HCT116 (cell line): ENCODE measurements around the gene KCTD1. TPM values are rescaled to one million over a fixed set of nuclear protein-coding genes. Genes with fewer than 3 reads are reported as not detected.

Experiments used
- ATAC-seq: fragments of 200-7000 bp; cut with Tn5 transposase; 2 replicates; pipeline ENCODE4 v1.9.1; 2020; ENCODE audit warnings: mild to moderate bottlenecking, moderate library complexity
- BruUV-seq: library from RNA; stranded (reverse); fragments of 400-500 nt; replicated peaks from 2 replicates; lab custom pipeline; 2021; lab: Mats Ljungman, UMichigan
- CTCF ChIA-PET: fragments of 300-600 bp; sonication (Branson Sonifier 250); formaldehyde crosslinking; loops from one replicate; lab custom pipeline; 2021; ENCODE audit warnings: antibody characterized with exemption; lab: Charles Lee
- POLR2A ChIA-PET: fragments of 300-600, 350-600 bp; sonication (Branson Sonifier 250); formaldehyde crosslinking; loops from one replicate; lab custom pipeline; 2021; ENCODE audit warnings: antibody characterized with exemption; lab: Charles Lee
- RAD21 ChIA-PET, 2 experiments: fragments of 300-600 bp; sonication (Branson Sonifier 250); formaldehyde crosslinking; loops; one replicate each; lab custom pipeline; 2023; ENCODE audit warnings: low total read pairs in 2 of 2; ENCODE audit not compliant: uncharacterized antibody in 2 of 2, unreplicated experiment in 2 of 2, low non-redundant PET in 1 of 2; lab: Charles Lee
- DNase-seq: peaks from one replicate; pipeline ENCODE4 v3.0.0-alpha.2; 2010; ENCODE audit warnings: low read depth, low spot score
- H2AFZ ChIP-seq: fragments of 200-600 bp; shearing (Covaris generic), sonication (generic); 2 replicates; pipeline ENCODE4 v1.6.1; 2017; ENCODE audit warnings: low read depth, mixed run types, mixed read lengths, antibody characterized with exemption, low read length; ENCODE audit not compliant: poor library complexity, severe bottlenecking
- H3K27ac ChIP-seq: 2 replicates; pipeline ENCODE4 v1.5.1; 2012; ENCODE audit warnings: low read depth, low read length
- H3K27me3 ChIP-seq: fragments of 200-600 bp; sonication (generic); 2 replicates; pipeline ENCODE4 v1.6.1; 2016; ENCODE audit warnings: mixed run types, low read length, mixed read lengths; ENCODE audit not compliant: insufficient read depth
- H3K36me3 ChIP-seq, 2 experiments: fragments of 200-500 bp in 1 of 2; fragments of 200-600 bp in 1 of 2; sonication (Bioruptor generic) in 1 of 2; sonication (generic) in 1 of 2; 2 replicates each; pipeline versions ENCODE4 v1.5.1 to v1.6.1; 2014 to 2016; ENCODE audit warnings: low read length in 2 of 2, inconsistent platforms in 1 of 2, mixed read lengths in 1 of 2, mixed run types in 1 of 2; ENCODE audit not compliant: insufficient read depth in 2 of 2, control insufficient read depth in 1 of 2
- H3K4me1 ChIP-seq, 2 experiments: fragments of 200-600 bp in 1 of 2; sonication (generic) in 1 of 2; 2 replicates each; pipeline versions ENCODE4 v1.5.1 to v1.6.1; 2012 to 2017; ENCODE audit warnings: low read length in 2 of 2, inconsistent platforms in 1 of 2, mild to moderate bottlenecking in 1 of 2, mixed read lengths in 1 of 2, mixed run types in 1 of 2, moderate library complexity in 1 of 2; ENCODE audit not compliant: insufficient read depth in 2 of 2, control insufficient read depth in 1 of 2
- H3K4me2 ChIP-seq: fragments of 200-600 bp; sonication (generic); 2 replicates; pipeline ENCODE4 v1.6.1; 2017; ENCODE audit warnings: mixed run types, low read length, mixed read lengths
- H3K4me3 ChIP-seq, 2 experiments: fragments of 200-600 bp in 1 of 2; sonication (generic) in 1 of 2; replicated peaks in 1 of 2; 2 replicates each; pipeline ENCODE4 v1.5.1; 2011 to 2016; ENCODE audit warnings: low read length in 2 of 2, control low read depth in 1 of 2, low read depth in 1 of 2, mild to moderate bottlenecking in 1 of 2, mixed read lengths in 1 of 2, mixed run types in 1 of 2
- H3K79me2 ChIP-seq: fragments of 200-600 bp; sonication (generic); 2 replicates; pipeline ENCODE4 v1.6.1; 2017; ENCODE audit warnings: mild to moderate bottlenecking, mixed run types, low read length, moderate library complexity, mixed read lengths; ENCODE audit not compliant: insufficient read depth
- H3K9ac ChIP-seq: fragments of 200-600 bp; sonication (generic); 2 replicates; pipeline ENCODE4 v1.6.1; 2016; ENCODE audit warnings: low read length, mixed read lengths
- H3K9me2 ChIP-seq: fragments of 200-600 bp; sonication (generic), shearing (Covaris generic); 2 replicates; pipeline ENCODE4 v1.6.1; 2017; ENCODE audit warnings: mixed run types, mild to moderate bottlenecking, moderate library complexity; ENCODE audit not compliant: insufficient read depth
- H3K9me3 ChIP-seq, 2 experiments: fragments of 200-500 bp in 1 of 2; fragments of 200-600 bp in 1 of 2; sonication (Bioruptor generic) in 1 of 2; sonication (generic) in 1 of 2; 2 replicates each; pipeline ENCODE4 v1.6.1; 2014 to 2017; ENCODE audit warnings: low read length in 2 of 2, mixed read lengths in 2 of 2, inconsistent platforms in 1 of 2, low read depth in 1 of 2, mild to moderate bottlenecking in 1 of 2, mixed run types in 1 of 2, moderate library complexity in 1 of 2; ENCODE audit not compliant: control insufficient read depth in 1 of 2, insufficient read depth in 1 of 2
- H4K20me1 ChIP-seq: fragments of 200-600 bp; sonication (generic), shearing (Covaris generic); 2 replicates; pipeline ENCODE4 v1.6.1; 2017; ENCODE audit warnings: mixed run types, mild to moderate bottlenecking, moderate library complexity; ENCODE audit not compliant: insufficient read depth
- ATF3 ChIP-seq: IDR thresholded peaks from 2 replicates; pipeline ENCODE4 v1.6.1; 2012
- CBX3 ChIP-seq: IDR thresholded peaks from 2 replicates; pipeline ENCODE4 v1.6.1; 2012; ENCODE audit warnings: low read depth
- CEBPB ChIP-seq: IDR thresholded peaks from 2 replicates; pipeline ENCODE4 v1.6.1; 2012; ENCODE audit warnings: low read depth
- EGR1 ChIP-seq: IDR thresholded peaks from 2 replicates; pipeline ENCODE4 v1.6.1; 2012; ENCODE audit warnings: low read depth
- ELF1 ChIP-seq: IDR thresholded peaks from 2 replicates; pipeline ENCODE4 v1.6.1; 2012; ENCODE audit warnings: low read depth, borderline replicate concordance
- EZH2 ChIP-seq: fragments of 200-600 bp; sonication (generic); IDR thresholded peaks from 2 replicates; pipeline ENCODE4 v1.6.1; 2017; ENCODE audit warnings: antibody characterized with exemption, mixed run types
- EZH2phosphoT487 ChIP-seq: fragments of 200-600 bp; IDR thresholded peaks from 2 replicates; pipeline ENCODE4 v1.6.1; 2018; ENCODE audit warnings: antibody characterized with exemption, borderline replicate concordance
- FOSL1 ChIP-seq: IDR thresholded peaks from 2 replicates; pipeline ENCODE4 v1.6.1; 2012; ENCODE audit warnings: low read depth
- JUND ChIP-seq: IDR thresholded peaks from 2 replicates; pipeline ENCODE4 v1.6.1; 2012
- POLR2A ChIP-seq: IDR thresholded peaks from 2 replicates; pipeline ENCODE4 v1.7.0; 2011; ENCODE audit warnings: borderline replicate concordance; ENCODE audit not compliant: insufficient read depth, insufficient read length; ENCODE audit errors: extremely low read depth
- POLR2AphosphoS5 ChIP-seq: IDR thresholded peaks from 2 replicates; pipeline ENCODE4 v1.6.1; 2011; ENCODE audit warnings: mild to moderate bottlenecking, low read depth, low read length, moderate library complexity
- RAD21 ChIP-seq: IDR thresholded peaks from 2 replicates; pipeline ENCODE4 v1.6.1; 2012; ENCODE audit warnings: low read depth, mild to moderate bottlenecking
- SIN3A ChIP-seq: IDR thresholded peaks from 2 replicates; pipeline ENCODE4 v1.6.1; 2012; ENCODE audit warnings: low read depth
- SP1 ChIP-seq: IDR thresholded peaks from 2 replicates; pipeline ENCODE4 v1.6.1; 2012; ENCODE audit warnings: low read depth
- TCF7L2 ChIP-seq: IDR thresholded peaks from 2 replicates; pipeline ENCODE4 v1.7.0; 2011; ENCODE audit warnings: borderline replicate concordance, inconsistent platforms; ENCODE audit not compliant: insufficient read depth, insufficient read length; ENCODE audit errors: extremely low read depth
- YY1 ChIP-seq: IDR thresholded peaks from 2 replicates; pipeline ENCODE4 v1.6.1; 2011; ENCODE audit warnings: low read length, low read depth, moderate library complexity, mild to moderate bottlenecking; ENCODE audit not compliant: insufficient replicate concordance; ENCODE audit errors: extremely low read depth
- ZBTB33 ChIP-seq: IDR thresholded peaks from 2 replicates; pipeline ENCODE4 v1.6.1; 2011; ENCODE audit warnings: mild to moderate bottlenecking, low read length, moderate library complexity; ENCODE audit not compliant: insufficient replicate concordance; ENCODE audit errors: extremely low read depth
- ZFX ChIP-seq: fragments of 450-650 bp; IDR thresholded peaks from 2 replicates; pipeline ENCODE4 v1.6.1; 2017
- intact Hi-C: fragments of 100-400 bp; cut with micrococcal nuclease; formaldehyde crosslinking; loops from 2 replicates; pipeline ENCODE4 v1.10.0; 2022
- total RNA-seq: library from RNA; stranded (reverse); gene quantifications from one replicate; pipeline ENCODE4 v1.2.1, GENCODE V29; 2021; ENCODE audit not compliant: unreplicated experiment
- TF ChIP-seq, protein P1 (sequence below): IDR thresholded peaks from 2 replicates; pipeline ENCODE4 v1.6.1; 2012; ENCODE audit warnings: low read depth
- TF ChIP-seq, protein P2 (sequence below), 3 experiments: fragments of 200-600 bp in 1 of 3; sonication (generic) in 1 of 3; IDR thresholded peaks in 2 of 3; conservative IDR thresholded peaks in 1 of 3; 2 replicates each; pipeline ENCODE4 v1.5.1; 2012 to 2017; ENCODE audit warnings: low read depth in 2 of 3, low read length in 2 of 3, antibody characterized with exemption in 1 of 3, borderline replicate concordance in 1 of 3, control low read depth in 1 of 3, mild to moderate bottlenecking in 1 of 3, mixed read lengths in 1 of 3, mixed run types in 1 of 3, moderate library complexity in 1 of 3; ENCODE audit not compliant: insufficient read depth in 1 of 3

The KCTD1 gene
- total RNA-seq, 1 experiment from 2014 or later = 16.8 TPM

- no peaks in the 10 kb centered on the region for H3K36me3 ChIP-seq
- TF ChIP-seq YY1 (no peak), SP1 (no peak), ZFX (no peak), RAD21 (no peak), TCF7L2 (no peak), ZBTB33 (no peak), EZH2phosphoT487 (no peak), ATF3 (no peak), POLR2A (no peak), CBX3 (no peak), CEBPB (no peak), POLR2AphosphoS5 (no peak), ELF1 (no peak), FOSL1 (no peak), EZH2 (no peak), JUND (no peak), EGR1 (no peak), SIN3A (no peak)
- TF ChIP-seq, protein P1, sequence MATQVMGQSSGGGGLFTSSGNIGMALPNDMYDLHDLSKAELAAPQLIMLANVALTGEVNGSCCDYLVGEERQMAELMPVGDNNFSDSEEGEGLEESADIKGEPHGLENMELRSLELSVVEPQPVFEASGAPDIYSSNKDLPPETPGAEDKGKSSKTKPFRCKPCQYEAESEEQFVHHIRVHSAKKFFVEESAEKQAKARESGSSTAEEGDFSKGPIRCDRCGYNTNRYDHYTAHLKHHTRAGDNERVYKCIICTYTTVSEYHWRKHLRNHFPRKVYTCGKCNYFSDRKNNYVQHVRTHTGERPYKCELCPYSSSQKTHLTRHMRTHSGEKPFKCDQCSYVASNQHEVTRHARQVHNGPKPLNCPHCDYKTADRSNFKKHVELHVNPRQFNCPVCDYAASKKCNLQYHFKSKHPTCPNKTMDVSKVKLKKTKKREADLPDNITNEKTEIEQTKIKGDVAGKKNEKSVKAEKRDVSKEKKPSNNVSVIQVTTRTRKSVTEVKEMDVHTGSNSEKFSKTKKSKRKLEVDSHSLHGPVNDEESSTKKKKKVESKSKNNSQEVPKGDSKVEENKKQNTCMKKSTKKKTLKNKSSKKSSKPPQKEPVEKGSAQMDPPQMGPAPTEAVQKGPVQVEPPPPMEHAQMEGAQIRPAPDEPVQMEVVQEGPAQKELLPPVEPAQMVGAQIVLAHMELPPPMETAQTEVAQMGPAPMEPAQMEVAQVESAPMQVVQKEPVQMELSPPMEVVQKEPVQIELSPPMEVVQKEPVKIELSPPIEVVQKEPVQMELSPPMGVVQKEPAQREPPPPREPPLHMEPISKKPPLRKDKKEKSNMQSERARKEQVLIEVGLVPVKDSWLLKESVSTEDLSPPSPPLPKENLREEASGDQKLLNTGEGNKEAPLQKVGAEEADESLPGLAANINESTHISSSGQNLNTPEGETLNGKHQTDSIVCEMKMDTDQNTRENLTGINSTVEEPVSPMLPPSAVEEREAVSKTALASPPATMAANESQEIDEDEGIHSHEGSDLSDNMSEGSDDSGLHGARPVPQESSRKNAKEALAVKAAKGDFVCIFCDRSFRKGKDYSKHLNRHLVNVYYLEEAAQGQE = no peak
- TF ChIP-seq, protein P2, sequence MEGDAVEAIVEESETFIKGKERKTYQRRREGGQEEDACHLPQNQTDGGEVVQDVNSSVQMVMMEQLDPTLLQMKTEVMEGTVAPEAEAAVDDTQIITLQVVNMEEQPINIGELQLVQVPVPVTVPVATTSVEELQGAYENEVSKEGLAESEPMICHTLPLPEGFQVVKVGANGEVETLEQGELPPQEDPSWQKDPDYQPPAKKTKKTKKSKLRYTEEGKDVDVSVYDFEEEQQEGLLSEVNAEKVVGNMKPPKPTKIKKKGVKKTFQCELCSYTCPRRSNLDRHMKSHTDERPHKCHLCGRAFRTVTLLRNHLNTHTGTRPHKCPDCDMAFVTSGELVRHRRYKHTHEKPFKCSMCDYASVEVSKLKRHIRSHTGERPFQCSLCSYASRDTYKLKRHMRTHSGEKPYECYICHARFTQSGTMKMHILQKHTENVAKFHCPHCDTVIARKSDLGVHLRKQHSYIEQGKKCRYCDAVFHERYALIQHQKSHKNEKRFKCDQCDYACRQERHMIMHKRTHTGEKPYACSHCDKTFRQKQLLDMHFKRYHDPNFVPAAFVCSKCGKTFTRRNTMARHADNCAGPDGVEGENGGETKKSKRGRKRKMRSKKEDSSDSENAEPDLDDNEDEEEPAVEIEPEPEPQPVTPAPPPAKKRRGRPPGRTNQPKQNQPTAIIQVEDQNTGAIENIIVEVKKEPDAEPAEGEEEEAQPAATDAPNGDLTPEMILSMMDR (IDR thresholded peaks at IDR 0.05 in 2 of 3, conservative IDR thresholded peaks at IDR 0.05 in 1 of 3; ENCODE audit: borderline replicate concordance in 1 of 3, insufficient read depth in 1 of 3, low read depth in 2 of 3, low read length in 2 of 3) = no peak
- no peak overlapping the region for H3K27ac ChIP-seq
- POLR2A ChIA-PET = no interaction called here
- intact Hi-C loops = no loop called here
- no TSS peak for BruUV-seq
- H3K9me2 ChIP-seq = no peaks in the 10 kb centered on the region
- H3K79me2 ChIP-seq = no peaks in the 10 kb centered on the region
- no peak overlapping the region for H3K4me3 ChIP-seq
- H3K27me3 ChIP-seq = no peaks in the 10 kb centered on the region
- no peaks in the 10 kb centered on the region for H3K9me3 ChIP-seq
- no peak overlapping the region for H3K9ac ChIP-seq
- H2AFZ ChIP-seq = no peak overlapping the region
- ATAC-seq (no peak), DNase-seq (no peak)
- no peak overlapping the region for H3K4me2 ChIP-seq
- RAD21 ChIA-PET = no interaction called here
- no peaks in the 10 kb centered on the region for H3K4me1 ChIP-seq
- CTCF ChIA-PET = no interaction called here
- no peaks in the 10 kb centered on the region for H4K20me1 ChIP-seq
Observed at GRCh38 chr18:26419746-26420145, 128.6 kb downstream of the KCTD1 start.
